ENCODE data around the gene DOCK9. TPM values are rescaled to one million over a fixed set of nuclear protein-coding genes. Genes with fewer than 3 reads are reported as not detected.

The DOCK9 gene
- total and polyA plus RNA-seq, 9 of the 15 experiments (the other 6 are each of a cell fraction or from before 2014, with no cell fraction given): 3.5 to 25.3 (median 16.7) TPM

DNA sequence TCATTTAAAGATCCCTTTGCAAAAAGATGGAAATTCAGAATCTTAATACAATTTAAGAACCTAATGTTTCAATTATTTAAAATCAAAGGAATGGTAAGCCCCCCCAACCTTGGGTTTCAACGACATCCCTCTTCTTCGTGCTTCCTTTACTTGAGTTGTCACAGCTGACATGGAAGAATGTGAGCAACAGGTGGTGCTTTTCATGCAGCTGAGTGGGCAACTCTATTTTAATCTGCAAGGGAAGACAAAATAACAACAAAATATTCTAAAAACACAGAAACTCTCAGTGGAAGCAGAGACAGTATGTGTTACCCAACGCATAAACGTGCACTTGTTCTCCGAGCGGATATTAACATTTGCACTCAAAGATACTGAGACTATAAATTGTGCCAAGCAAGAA is 92.3 kb downstream of the DOCK9 start (continued):
- TF ChIP-seq, protein P1, sequence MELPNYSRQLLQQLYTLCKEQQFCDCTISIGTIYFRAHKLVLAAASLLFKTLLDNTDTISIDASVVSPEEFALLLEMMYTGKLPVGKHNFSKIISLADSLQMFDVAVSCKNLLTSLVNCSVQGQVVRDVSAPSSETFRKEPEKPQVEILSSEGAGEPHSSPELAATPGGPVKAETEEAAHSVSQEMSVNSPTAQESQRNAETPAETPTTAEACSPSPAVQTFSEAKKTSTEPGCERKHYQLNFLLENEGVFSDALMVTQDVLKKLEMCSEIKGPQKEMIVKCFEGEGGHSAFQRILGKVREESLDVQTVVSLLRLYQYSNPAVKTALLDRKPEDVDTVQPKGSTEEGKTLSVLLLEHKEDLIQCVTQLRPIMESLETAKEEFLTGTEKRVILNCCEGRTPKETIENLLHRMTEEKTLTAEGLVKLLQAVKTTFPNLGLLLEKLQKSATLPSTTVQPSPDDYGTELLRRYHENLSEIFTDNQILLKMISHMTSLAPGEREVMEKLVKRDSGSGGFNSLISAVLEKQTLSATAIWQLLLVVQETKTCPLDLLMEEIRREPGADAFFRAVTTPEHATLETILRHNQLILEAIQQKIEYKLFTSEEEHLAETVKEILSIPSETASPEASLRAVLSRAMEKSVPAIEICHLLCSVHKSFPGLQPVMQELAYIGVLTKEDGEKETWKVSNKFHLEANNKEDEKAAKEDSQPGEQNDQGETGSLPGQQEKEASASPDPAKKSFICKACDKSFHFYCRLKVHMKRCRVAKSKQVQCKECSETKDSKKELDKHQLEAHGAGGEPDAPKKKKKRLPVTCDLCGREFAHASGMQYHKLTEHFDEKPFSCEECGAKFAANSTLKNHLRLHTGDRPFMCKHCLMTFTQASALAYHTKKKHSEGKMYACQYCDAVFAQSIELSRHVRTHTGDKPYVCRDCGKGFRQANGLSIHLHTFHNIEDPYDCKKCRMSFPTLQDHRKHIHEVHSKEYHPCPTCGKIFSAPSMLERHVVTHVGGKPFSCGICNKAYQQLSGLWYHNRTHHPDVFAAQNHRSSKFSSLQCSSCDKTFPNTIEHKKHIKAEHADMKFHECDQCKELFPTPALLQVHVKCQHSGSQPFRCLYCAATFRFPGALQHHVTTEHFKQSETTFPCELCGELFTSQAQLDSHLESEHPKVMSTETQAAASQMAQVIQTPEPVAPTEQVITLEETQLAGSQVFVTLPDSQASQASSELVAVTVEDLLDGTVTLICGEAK (IDR thresholded peaks at IDR 0.05): no peak
- TF ChIP-seq, protein P1 (CRISPR knock-in tag; IDR thresholded peaks at IDR 0.05): no peak

All from K562 (cell line).